ENCODE results near the gene ZNF48.

ZNF48 gene

DNA sequence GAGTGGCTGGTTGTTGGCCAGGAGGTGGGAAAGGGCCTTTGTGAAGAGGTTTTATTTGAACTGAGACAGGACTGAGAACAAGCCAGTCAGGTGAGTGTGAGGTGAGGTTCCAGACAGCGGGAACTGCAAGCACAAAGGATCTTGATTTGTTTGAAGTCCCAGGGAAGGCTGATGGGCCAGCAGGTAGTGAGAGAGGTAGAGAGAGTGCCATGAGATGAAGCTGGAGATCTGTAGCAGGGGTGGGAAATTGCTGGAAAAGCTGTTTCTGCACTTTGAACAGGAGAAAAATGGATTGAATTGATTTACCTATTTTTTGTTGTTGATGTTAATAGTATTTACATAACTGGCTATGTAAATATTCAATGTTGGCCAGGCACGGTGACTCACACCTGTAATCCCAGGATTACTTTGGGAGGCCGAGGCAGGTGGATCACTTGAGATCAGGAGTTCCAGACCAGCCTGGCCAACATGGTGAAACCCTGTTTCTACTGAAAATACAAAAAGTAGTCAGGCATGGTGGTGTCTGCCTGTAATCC is 42.4 kb downstream of the ZNF48 start:
- Histone ChIP-seq H3K4me3 (ENCODE audit: low read depth, low read length) (no peak overlapping the region), H3K4me1 (no peaks in the 10 kb centered on the region), H3K36me3 (no peaks in the 10 kb centered on the region), H3K9me3 (no peaks in the 10 kb centered on the region), H3K27me3 (no peaks in the 10 kb centered on the region)
- TF ChIP-seq, protein P1, sequence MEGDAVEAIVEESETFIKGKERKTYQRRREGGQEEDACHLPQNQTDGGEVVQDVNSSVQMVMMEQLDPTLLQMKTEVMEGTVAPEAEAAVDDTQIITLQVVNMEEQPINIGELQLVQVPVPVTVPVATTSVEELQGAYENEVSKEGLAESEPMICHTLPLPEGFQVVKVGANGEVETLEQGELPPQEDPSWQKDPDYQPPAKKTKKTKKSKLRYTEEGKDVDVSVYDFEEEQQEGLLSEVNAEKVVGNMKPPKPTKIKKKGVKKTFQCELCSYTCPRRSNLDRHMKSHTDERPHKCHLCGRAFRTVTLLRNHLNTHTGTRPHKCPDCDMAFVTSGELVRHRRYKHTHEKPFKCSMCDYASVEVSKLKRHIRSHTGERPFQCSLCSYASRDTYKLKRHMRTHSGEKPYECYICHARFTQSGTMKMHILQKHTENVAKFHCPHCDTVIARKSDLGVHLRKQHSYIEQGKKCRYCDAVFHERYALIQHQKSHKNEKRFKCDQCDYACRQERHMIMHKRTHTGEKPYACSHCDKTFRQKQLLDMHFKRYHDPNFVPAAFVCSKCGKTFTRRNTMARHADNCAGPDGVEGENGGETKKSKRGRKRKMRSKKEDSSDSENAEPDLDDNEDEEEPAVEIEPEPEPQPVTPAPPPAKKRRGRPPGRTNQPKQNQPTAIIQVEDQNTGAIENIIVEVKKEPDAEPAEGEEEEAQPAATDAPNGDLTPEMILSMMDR (IDR thresholded peaks at IDR 0.05; ENCODE audit: low read depth, low read length), result no peak
- DNase-seq, result no peak

DNA sequence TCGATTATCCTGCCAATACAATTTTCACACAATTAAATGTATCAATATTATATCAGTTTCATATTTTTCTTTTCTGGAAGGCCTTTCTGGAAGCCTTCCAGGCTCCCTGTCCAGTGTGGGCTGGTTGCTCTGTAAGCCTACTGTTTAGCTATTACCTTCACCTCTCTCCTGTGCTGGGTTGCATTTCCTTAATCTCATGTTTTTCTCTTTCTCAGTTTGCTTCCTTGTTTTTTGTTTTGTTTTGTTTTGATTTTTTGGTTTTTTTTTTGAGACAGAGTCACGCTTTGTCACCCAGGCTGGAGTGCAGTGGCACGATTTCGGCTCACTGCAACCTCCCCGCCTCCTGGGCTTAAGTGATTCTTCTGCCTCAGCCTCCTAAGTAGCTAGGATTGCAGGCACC is 43.6 kb downstream of the ZNF48 start:
- Histone ChIP-seq H3K27me3 (no peaks in the 10 kb centered on the region), H3K4me3 (ENCODE audit: low read depth, low read length) (no peak overlapping the region), H3K9me3 (no peaks in the 10 kb centered on the region; the same call in 1 of the 2 replicates), H3K4me1 (no peaks in the 10 kb centered on the region), H3K36me3 (peaks cover 3% of the 10 kb centered on the region)
- no peak for DNase-seq
- TF ChIP-seq, protein P1 (IDR thresholded peaks at IDR 0.05; ENCODE audit: low read depth, low read length), result no peak

- TF ChIP-seq, protein P1 (IDR thresholded peaks at IDR 0.05; ENCODE audit: low read depth, low read length), result no peak
- H3K9me3 ChIP-seq, result no peaks in the 10 kb centered on the region; the same call in 1 of the 2 replicates
- H3K27me3 ChIP-seq, result no peaks in the 10 kb centered on the region
- no peak for DNase-seq
- no peak overlapping the region for H3K4me3 ChIP-seq (ENCODE audit: low read depth, low read length)
- H3K36me3 ChIP-seq, result peaks cover 10% of the 10 kb centered on the region
- H3K4me1 ChIP-seq, result no peaks in the 10 kb centered on the region
These were observed 44.6 kb downstream of the ZNF48 start for GRCh38 chr16:30439720-30440348.

GRCh38 chr16:30443631-30444030 is 48.4 kb downstream of the ZNF48 start:
- Histone ChIP-seq H3K4me1 (no peaks in the 10 kb centered on the region), H3K27me3 (no peaks in the 10 kb centered on the region), H3K4me3 (ENCODE audit: low read depth, low read length) (no peak overlapping the region), H3K36me3 (peaks cover 10% of the 10 kb centered on the region), H3K9me3 (no peaks in the 10 kb centered on the region; the same call in 1 of the 2 replicates)
- TF ChIP-seq, protein P1 (IDR thresholded peaks at IDR 0.05; ENCODE audit: low read depth, low read length), result no peak
- DNase-seq, result no peak

DNA sequence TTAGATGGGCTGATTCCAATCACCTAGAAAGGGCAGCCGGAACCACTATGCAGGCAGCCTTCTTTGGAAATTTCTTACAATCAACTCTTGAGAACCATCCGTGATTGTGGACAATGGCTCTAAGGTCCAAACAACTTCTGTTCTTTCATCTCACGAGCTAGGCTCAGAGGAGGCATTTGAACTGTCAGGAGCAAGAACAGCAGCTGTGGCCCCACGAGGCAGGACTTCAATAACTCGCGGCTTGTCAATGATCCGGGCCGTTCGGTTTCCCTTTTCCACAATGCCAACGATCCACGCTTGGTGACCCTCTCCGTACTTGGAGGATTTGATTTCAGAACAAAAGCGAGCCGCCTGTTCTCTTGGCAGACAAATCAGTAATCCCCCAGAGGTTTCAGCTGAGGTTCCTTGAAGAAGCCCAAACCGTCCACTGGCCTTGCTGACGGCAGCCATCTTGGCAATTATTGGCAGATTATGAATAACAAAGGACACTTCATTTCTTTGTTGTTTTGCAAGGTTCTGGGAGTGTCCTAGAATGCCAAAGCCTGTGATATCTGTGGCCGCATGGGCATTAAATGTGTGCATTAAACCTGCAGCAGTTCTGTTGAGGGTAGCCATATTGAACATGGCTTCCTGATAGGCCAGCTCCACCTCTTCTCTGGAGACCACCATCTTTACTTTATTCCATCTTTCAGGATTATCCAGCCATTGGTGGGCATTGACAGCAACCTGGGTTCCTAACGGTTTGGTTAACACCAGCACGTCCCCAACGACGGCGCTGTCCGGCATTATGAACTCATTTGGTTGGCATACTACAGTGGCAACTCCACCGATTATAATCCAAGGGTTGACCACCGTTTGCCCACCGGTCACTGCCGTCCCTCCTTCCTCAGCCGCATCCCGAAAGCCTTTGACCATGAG is 49.3 kb downstream of the ZNF48 start:
- Histone ChIP-seq H3K4me1 (no peaks in the 10 kb centered on the region), H3K27me3 (no peaks in the 10 kb centered on the region), H3K36me3 (peaks cover 10% of the 10 kb centered on the region), H3K4me3 (ENCODE audit: low read depth, low read length) (peak overlapping the region; percentile 91), H3K9me3 (no peaks in the 10 kb centered on the region; the same call in 1 of the 2 replicates)
- TF ChIP-seq, protein P1 (IDR thresholded peaks at IDR 0.05; ENCODE audit: low read depth, low read length), result no peak
- DNase-seq, result no peak

DNA sequence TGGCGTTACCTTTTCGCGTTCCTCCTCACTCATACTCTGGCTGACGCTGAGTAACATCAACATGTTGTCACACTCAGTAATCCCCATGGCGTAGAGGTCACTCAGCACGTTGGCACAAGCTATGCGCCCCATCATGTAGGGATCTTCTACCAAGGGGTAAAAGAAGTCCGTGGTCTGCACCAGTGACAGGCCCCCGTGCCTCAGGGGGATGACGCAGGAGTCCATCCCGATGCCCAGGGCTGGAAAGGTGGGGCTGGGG is 49.9 kb downstream of the ZNF48 start:
- no peak for DNase-seq
- TF ChIP-seq, protein P1 (IDR thresholded peaks at IDR 0.05; ENCODE audit: low read depth, low read length), result no peak
- Histone ChIP-seq H3K4me3 (ENCODE audit: low read depth, low read length) (peak overlapping the region; percentile 91), H3K36me3 (peaks cover 10% of the 10 kb centered on the region), H3K4me1 (no peaks in the 10 kb centered on the region), H3K9me3 (no peaks in the 10 kb centered on the region; the same call in 1 of the 2 replicates), H3K27me3 (no peaks in the 10 kb centered on the region)
